ENCODE measurements around the gene SCGB3A2.
"Not testable (repeated sequence)": the region's sequence is repeated elsewhere in the genome, so short reads cannot be mapped to it uniquely, and the experiment has no call there.

GRCh38 chr5:147872744-147873435 lies 5.6 kb upstream of the SCGB3A2 start:
- TF ChIP-seq CTCF (IDR thresholded peaks at IDR 0.05; ENCODE audit: insufficient read depth, low read length); REST (IDR thresholded peaks at IDR 0.05; ENCODE audit: insufficient replicate concordance, low read depth); POLR2AphosphoS5 (IDR thresholded peaks at IDR 0.05; ENCODE audit: low read depth); GABPA (IDR thresholded peaks at IDR 0.05; ENCODE audit: low read depth); SPI1 (IDR thresholded peaks at IDR 0.05; ENCODE audit: borderline replicate concordance, low read depth): not testable (repeated sequence)

Data from HL-60 (cell line).